GM21447 (cell line): ENCODE data around the gene COL8A2.

ENCODE experiments used
- ATAC-seq: cut with Tn5 transposase; IDR thresholded peaks from one replicate; pipeline ENCODE4 v1.9.1; 2021; ENCODE audit not compliant: unreplicated experiment

The COL8A2 gene

GRCh38 chr1:36092166-36092797 lies 32.7 kb downstream of the COL8A2 start:
- ATAC-seq = no peak

DNA sequence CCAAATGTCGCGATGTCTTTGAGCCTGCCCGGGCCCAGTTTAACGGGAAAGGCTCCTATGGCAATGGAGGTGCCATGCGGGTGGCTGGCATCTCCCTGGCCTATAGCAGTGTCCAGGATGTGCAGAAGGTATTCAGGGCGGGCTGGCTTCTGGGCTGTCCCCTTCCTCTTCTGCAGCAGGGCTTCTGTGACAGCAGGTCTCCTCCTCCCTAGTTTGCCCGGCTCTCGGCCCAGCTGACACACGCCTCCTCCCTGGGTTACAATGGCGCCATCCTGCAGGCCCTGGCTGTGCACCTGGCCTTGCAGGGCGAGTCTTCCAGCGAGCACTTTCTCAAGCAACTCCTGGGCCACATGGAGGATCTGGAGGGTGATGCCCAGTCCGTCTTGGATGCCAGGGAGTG lies 33.3 kb downstream of the COL8A2 start:
- no peak for ATAC-seq

GRCh38 chr1:36091141-36091540 lies 33.9 kb downstream of the COL8A2 start:
- ATAC-seq = no peak

GRCh38 chr1:36089393-36090121 lies 35.5 kb downstream of the COL8A2 start:
- ATAC-seq = no peak

DNA sequence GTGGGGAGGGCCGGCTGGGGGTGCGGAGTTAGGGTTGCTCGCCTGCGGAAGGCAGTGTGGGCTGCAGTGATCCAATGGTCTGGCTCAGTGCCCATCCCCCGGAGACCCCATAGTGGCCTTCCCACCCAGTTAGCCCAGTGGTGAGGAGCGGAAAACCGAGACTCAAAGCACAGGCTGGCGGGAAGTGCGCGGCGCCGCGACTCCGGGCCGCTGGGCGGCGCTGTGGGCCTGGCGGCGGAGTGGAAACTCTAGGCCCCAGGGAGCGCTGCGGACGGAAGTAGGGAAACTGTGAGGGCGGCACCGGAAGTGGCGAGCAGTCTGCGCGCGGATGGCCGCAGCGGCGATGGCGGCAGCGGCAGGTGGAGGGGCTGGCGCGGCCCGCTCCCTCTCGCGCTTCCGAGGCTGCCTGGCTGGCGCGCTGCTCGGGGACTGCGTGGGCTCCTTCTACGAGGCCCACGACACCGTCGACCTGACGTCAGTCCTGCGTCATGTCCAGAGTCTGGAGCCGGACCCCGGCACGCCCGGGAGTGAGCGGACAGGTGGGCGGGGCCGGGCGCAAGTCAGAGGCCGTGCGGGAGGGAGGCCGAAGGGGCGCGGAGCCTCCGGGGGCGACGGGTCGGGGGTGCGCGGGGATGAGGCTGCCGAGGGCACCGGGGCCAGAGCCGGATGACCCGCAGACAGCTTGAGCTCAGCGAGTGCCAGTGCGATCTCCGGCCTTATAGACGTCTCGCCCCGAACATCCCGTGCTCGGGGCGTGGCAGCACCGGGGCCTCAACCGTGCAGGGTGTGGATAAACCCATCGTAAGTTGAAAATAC lies 36.2 kb downstream of the COL8A2 start, which contains the start of gene ADPRS:
Gene ADPRS, plus strand, starts transcription at position 316 of the 816 bp plus-strand sequence. Its CDS starts 13 bp downstream, at position 329.
- ATAC-seq = peak; percentile 62

GRCh38 chr1:36088265-36088576 lies 36.8 kb downstream of the COL8A2 start:
- ATAC-seq = no peak

GRCh38 chr1:36087233-36088123 lies 37.5 kb downstream of the COL8A2 start:
- ATAC-seq = no peak

GRCh38 chr1:36086529-36087232 lies 38.3 kb downstream of the COL8A2 start:
- no peak for ATAC-seq

GRCh38 chr1:36085686-36086526 lies 39.1 kb downstream of the COL8A2 start:
- no peak for ATAC-seq

DNA sequence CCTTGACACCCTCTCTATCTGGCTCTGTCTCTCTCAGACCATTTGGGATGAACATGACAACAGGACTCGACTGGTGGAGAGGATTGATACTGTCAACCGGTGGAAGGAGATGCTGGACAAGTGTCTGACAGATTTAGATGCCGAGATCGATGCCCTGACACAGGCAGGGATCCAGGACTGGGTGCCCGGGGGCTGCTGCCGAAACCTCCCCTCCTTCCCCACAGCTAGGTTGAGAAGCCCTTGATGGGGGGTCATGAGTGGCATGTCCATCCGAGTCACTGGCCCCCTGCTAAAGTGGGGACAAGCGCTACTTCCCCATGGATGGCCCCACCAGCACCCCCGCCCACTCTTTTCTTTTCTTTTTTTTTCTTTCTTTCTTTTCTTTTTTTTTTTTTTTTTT lies 39.9 kb downstream of the COL8A2 start:
- ATAC-seq = no peak

GRCh38 chr1:36084497-36085115 lies 40.4 kb downstream of the COL8A2 start:
- no peak for ATAC-seq

DNA sequence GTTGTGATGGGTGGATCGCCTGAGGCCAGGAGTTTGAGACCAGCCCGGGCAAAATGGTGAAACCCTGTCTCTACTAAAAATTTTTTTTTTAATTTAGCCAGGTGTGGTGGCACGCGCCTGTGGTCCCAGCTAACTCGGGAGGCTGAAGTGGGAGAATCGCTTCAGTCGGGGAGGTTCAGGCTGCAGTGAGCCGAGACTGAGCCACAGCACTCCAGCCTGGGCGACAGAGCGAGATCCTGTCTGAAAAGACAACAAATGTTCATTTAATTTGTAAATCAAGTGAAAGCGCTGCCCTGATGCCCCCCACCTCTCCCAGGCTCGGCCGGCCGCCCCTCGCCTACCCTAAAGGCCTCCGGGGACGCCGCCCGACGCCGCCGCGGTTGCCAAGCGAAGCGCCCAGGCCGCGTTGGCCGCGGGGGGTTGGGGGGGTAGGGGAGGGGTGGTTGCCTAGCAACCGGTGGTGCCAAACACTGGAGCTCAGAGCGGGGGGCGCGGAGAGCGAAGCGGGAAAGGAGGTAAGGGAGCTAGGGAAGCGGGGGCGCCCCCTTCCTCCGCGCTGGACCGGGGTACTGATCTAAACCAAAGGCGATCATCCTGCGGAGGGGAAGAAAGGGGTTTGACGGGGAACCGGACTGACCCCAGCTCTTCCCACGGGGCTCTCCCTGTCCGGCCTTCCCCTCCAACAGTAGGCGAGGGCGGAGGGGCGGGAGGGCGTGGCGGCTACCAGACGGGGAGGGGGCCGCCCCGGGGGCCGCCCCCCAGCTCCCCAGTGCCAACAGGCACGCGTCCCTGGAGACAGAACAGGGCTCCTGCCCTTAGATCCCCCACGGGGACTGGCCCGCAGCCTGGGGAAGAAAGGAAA lies 41.2 kb downstream of the COL8A2 start, which contains the start of gene TEKT2:
Gene TEKT2, plus strand, starts transcription at position 460 of the 862 bp plus-strand sequence. CDS start 828 bp downstream, outside the sequence.
- ATAC-seq = no peak

DNA sequence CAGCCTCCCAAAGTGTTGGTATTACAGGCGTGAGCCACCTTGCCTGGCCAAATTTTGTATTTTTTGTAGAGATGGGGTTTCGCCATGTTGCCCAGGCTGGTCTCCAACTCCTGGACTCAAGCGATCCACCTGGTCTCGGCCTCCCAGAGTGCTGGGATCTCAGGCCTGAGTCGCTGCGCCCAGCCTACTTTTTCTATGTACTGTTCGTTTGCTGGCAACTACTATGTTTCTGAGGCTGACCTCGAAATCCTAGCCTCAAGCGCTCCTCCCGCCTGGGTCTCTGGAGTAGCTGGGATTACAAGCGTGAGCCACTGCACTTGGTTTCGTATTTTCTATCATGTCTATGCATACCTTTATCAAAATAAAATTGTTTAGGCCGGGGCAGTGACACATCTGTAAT lies 41.8 kb downstream of the COL8A2 start:
- no peak for ATAC-seq

DNA sequence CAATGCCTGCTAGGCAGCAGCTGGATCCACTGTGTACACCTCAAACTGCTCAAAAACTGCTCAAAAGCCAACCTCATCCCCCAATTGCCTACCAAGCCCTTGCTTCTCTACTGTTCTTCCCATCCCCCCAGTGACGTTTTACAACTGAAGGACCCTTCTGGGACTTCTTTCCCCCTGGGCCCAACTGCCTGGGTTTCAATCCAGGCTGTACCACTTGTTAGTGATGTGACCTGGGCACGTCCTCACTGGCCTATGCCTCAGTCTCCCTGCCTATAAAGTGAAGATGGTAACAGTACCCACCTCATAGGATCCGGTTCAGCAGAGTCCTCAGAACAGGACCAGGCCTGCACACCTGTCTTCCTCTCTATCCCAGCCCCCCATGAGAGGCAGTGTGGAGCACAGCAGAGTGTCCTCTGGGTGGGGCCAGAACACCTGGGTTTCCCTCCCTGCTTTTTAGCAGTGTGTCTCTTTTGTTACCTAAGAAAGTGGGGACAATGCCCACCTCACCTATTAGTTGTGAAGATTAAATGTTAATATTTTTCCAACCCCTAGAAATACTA lies 43.0 kb downstream of the COL8A2 start:
- ATAC-seq = no peak

DNA sequence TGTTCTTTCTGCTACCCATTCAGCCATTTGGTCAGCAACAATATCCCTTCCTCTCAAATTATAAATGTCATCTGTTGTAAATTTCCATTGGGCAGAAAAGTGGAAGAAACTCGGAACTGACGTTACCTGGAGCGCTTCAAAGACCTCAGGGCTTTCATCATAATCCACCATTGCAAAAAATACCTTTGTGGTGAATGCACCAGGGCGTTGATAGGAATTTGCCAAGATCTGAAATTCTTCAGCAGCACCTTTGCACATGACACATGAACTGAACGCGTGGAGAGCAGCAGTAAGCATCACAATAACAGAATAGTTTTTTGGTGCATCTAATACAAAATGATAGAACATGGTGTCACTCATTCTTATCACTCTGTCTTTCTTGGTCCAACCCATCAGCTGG lies 44.2 kb downstream of the COL8A2 start:
- ATAC-seq = no peak

- no peak for ATAC-seq
These were observed 44.8 kb downstream of the COL8A2 start for GRCh38 chr1:36080236-36080635.

DNA sequence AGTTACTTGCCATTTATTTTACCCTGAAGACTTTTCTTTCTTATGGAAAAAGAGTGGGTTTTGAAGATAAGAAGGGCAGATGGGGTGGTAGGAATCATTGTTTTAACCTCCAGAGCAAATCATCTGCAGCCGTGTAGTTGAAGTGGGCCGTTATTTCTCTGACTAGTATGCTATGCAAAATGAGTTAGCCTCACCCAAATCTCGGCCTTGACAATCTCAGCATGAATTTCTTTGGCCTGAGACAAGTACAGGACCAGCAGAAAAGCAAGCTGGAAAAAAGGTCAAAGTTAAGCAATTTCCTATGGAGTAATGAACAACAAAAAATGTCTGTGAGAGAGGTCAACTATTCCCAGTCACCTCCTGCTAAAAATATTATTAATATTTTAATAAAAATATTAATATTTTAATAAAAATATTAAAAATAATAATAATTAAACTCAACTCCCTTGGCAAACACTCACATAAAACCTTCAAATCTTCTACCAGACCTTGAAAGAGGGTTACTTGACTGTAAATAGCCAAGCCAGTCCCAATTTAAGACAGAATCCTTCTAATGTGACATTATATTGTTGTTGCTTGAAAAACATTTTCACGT lies 47.9 kb downstream of the COL8A2 start:
- no peak for ATAC-seq
